HUES64 (cell line): ENCODE data around the gene MYBPH. TPM values are rescaled to one million over a fixed set of nuclear protein-coding genes. Genes with fewer than 3 reads are reported as not detected.

Source experiments
- H3K27ac ChIP-seq: 2 replicates; pipeline ENCODE4 v1.7.0; 2013; ENCODE audit warnings: low read depth, low read length, inconsistent platforms
- H3K27me3 ChIP-seq: 2 replicates; pipeline ENCODE4 v1.6.1; 2013; ENCODE audit warnings: mild to moderate bottlenecking, low read length; ENCODE audit not compliant: insufficient read depth
- H3K36me3 ChIP-seq: 2 replicates; pipeline ENCODE4 v1.6.1; 2013; ENCODE audit warnings: mild to moderate bottlenecking, low read length; ENCODE audit not compliant: insufficient read depth
- H3K4me1 ChIP-seq: 2 replicates; pipeline ENCODE4 v1.6.1; 2013; ENCODE audit warnings: mild to moderate bottlenecking, low read length, moderate library complexity; ENCODE audit not compliant: insufficient read depth
- H3K4me3 ChIP-seq: 2 replicates; pipeline ENCODE4 v1.5.1; 2013; ENCODE audit warnings: mild to moderate bottlenecking, low read length, moderate library complexity
- H3K9ac ChIP-seq: 2 replicates; pipeline ENCODE4 v1.6.1; 2013; ENCODE audit warnings: mild to moderate bottlenecking, low read depth, low read length
- H3K9me3 ChIP-seq: 2 replicates; pipeline ENCODE4 v1.6.1; 2013; ENCODE audit warnings: low read depth, low read length; ENCODE audit not compliant: insufficient read depth
- WGBS: fragments of 150-250, 120-280 bp; methylation state at CpG from one replicate; pipeline ENCODE4 v1.1.7; 2013; ENCODE audit warnings: missing lambda C conversion rate; 5-methylcytosine and 5-hydroxymethylcytosine counted together
- polyA plus RNA-seq, 2 experiments: library from polyadenylated mRNA; stranded (reverse); fragments of 50-300 nt; gene quantifications; one replicate each; pipeline ENCODE4 v1.2.3, GENCODE V29; 2013

The MYBPH gene
- polyA plus RNA-seq (2013, experiment 1 of 2) = not detected
- polyA plus RNA-seq (2013, experiment 2 of 2) = not detected

GRCh38 chr1:203175237-203175826 is at the start of gene MYBPH:
Gene MYBPH (minus strand): TSS chr1:203175826. CDS start chr1:203175755, 71 bp downstream.
- H3K9me3 ChIP-seq = no peaks in the 10 kb centered on the region
- no peak within 1 kb of the TSS for H3K9ac ChIP-seq
- H3K4me1 ChIP-seq = peaks cover 23% of the 10 kb centered on the region; the same call in 1 of the 2 replicates
- no peaks in the 10 kb centered on the region for H3K36me3 ChIP-seq
- 89% methylated on average over 5 of the region's 5 CpGs for WGBS
- H3K27ac ChIP-seq = no peak within 1 kb of the TSS
- no peak within 1 kb of the TSS for H3K4me3 ChIP-seq
- H3K27me3 ChIP-seq = no peaks in the 10 kb centered on the region

GRCh38 chr1:203225071-203225470 is 49.4 kb upstream of the MYBPH start:
- Histone ChIP-seq H3K4me1 (no peaks in the 10 kb centered on the region), H3K9ac (no peak overlapping the region), H3K4me3 (no peak overlapping the region), H3K36me3 (no peaks in the 10 kb centered on the region), H3K27me3 (no peaks in the 10 kb centered on the region; the same call in 1 of the 2 replicates), H3K27ac (no peak overlapping the region), H3K9me3 (no peaks in the 10 kb centered on the region)
- WGBS = 85% methylated on average over 4 of the region's 4 CpGs

GRCh38 chr1:203223012-203223775 is 47.6 kb upstream of the MYBPH start:
- 95% methylated on average over 18 of the region's 18 CpGs for WGBS
- Histone ChIP-seq H3K36me3 (no peaks in the 10 kb centered on the region), H3K27ac (no peak overlapping the region), H3K4me1 (no peaks in the 10 kb centered on the region), H3K4me3 (no peak overlapping the region), H3K9me3 (no peaks in the 10 kb centered on the region), H3K27me3 (no peaks in the 10 kb centered on the region; the same call in 1 of the 2 replicates), H3K9ac (no peak overlapping the region)

- Histone ChIP-seq H3K4me3 (no peak overlapping the region), H3K27ac (no peak overlapping the region), H3K36me3 (no peaks in the 10 kb centered on the region), H3K4me1 (peaks cover 15% of the 10 kb centered on the region), H3K27me3 (no peaks in the 10 kb centered on the region), H3K9ac (no peak overlapping the region), H3K9me3 (no peaks in the 10 kb centered on the region)
- 78% methylated on average over 8 of the region's 8 CpGs for WGBS
Observed at GRCh38 chr1:203219934-203220333, 44.3 kb upstream of the MYBPH start.

GRCh38 chr1:203219171-203219570 is 43.5 kb upstream of the MYBPH start:
- Histone ChIP-seq H3K9me3 (no peaks in the 10 kb centered on the region), H3K4me1 (peaks cover 15% of the 10 kb centered on the region), H3K36me3 (no peaks in the 10 kb centered on the region), H3K27ac (no peak overlapping the region), H3K4me3 (no peak overlapping the region), H3K27me3 (no peaks in the 10 kb centered on the region), H3K9ac (no peak overlapping the region)
- 86% methylated on average over 1 of the region's 1 CpG for WGBS

- 94% methylated on average over 7 of the region's 7 CpGs for WGBS
- H3K4me3 ChIP-seq = no peak overlapping the region
- H3K27ac ChIP-seq = no peak overlapping the region
- H3K9me3 ChIP-seq = no peaks in the 10 kb centered on the region
- no peak overlapping the region for H3K9ac ChIP-seq
- no peaks in the 10 kb centered on the region for H3K36me3 ChIP-seq
- peaks cover 15% of the 10 kb centered on the region for H3K4me1 ChIP-seq
- no peaks in the 10 kb centered on the region for H3K27me3 ChIP-seq
Observed at GRCh38 chr1:203217668-203218067, 42.0 kb upstream of the MYBPH start.

GRCh38 chr1:203217139-203217655 is 41.6 kb upstream of the MYBPH start:
- H3K4me1 ChIP-seq = peaks cover 15% of the 10 kb centered on the region
- H3K9ac ChIP-seq = no peak overlapping the region
- H3K4me3 ChIP-seq = no peak overlapping the region
- no peaks in the 10 kb centered on the region for H3K9me3 ChIP-seq
- H3K27me3 ChIP-seq = no peaks in the 10 kb centered on the region
- H3K27ac ChIP-seq = no peak overlapping the region
- 72% methylated on average over 6 of the region's 6 CpGs for WGBS
- no peaks in the 10 kb centered on the region for H3K36me3 ChIP-seq

GRCh38 chr1:203216274-203217138 is 40.9 kb upstream of the MYBPH start:
- Histone ChIP-seq H3K27me3 (no peaks in the 10 kb centered on the region), H3K9ac (no peak overlapping the region), H3K4me3 (no peak overlapping the region), H3K4me1 (peaks cover 15% of the 10 kb centered on the region), H3K27ac (no peak overlapping the region), H3K36me3 (no peaks in the 10 kb centered on the region), H3K9me3 (no peaks in the 10 kb centered on the region)
- 35% methylated on average over 19 of the region's 19 CpGs for WGBS

- WGBS = 69% methylated on average over 9 of the region's 9 CpGs
- Histone ChIP-seq H3K9ac (no peak overlapping the region), H3K36me3 (no peaks in the 10 kb centered on the region), H3K9me3 (no peaks in the 10 kb centered on the region), H3K4me3 (no peak overlapping the region), H3K27me3 (no peaks in the 10 kb centered on the region), H3K27ac (no peak overlapping the region), H3K4me1 (peaks cover 15% of the 10 kb centered on the region)
Observed at GRCh38 chr1:203215573-203215972, 39.9 kb upstream of the MYBPH start.

- 93% methylated on average over 7 of the region's 7 CpGs for WGBS
- H3K27me3 ChIP-seq = no peaks in the 10 kb centered on the region
- peaks cover 15% of the 10 kb centered on the region for H3K4me1 ChIP-seq
- no peak overlapping the region for H3K9ac ChIP-seq
- H3K4me3 ChIP-seq = no peak overlapping the region
- no peak overlapping the region for H3K27ac ChIP-seq
- H3K9me3 ChIP-seq = no peaks in the 10 kb centered on the region
- H3K36me3 ChIP-seq = no peaks in the 10 kb centered on the region
Observed at GRCh38 chr1:203214871-203215270, 39.2 kb upstream of the MYBPH start.

GRCh38 chr1:203213126-203213525 is 37.5 kb upstream of the MYBPH start:
- Histone ChIP-seq H3K36me3 (no peaks in the 10 kb centered on the region), H3K27ac (no peak overlapping the region), H3K4me3 (no peak overlapping the region), H3K9me3 (no peaks in the 10 kb centered on the region), H3K4me1 (peaks cover 15% of the 10 kb centered on the region), H3K27me3 (no peaks in the 10 kb centered on the region), H3K9ac (no peak overlapping the region)
- 88% methylated on average over 6 of the region's 6 CpGs for WGBS
